OCI-LY1 (cell line): ENCODE data around the gene FAM219B.

Source experiments
- H2AFZ ChIP-seq: fragments of 200-600 bp; sonication (generic), shearing (Covaris generic); 2 replicates; pipeline ENCODE4 v1.6.0; 2014; ENCODE audit warnings: antibody characterized with exemption, mild to moderate bottlenecking, low read length
- H3F3A ChIP-seq: fragments of 200-600 bp; sonication (generic), shearing (Covaris generic); 2 replicates; pipeline ENCODE4 v1.6.0; 2014; ENCODE audit warnings: mild to moderate bottlenecking, antibody characterized with exemption, low read length, moderate library complexity; ENCODE audit not compliant: insufficient read depth
- H3K27ac ChIP-seq: fragments of 200-600 bp; sonication (generic); 2 replicates; pipeline ENCODE4 v1.5.1; 2014; ENCODE audit warnings: low read length, mixed run types, mild to moderate bottlenecking, low read depth; ENCODE audit not compliant: poor library complexity, severe bottlenecking
- H3K27me3 ChIP-seq: fragments of 200-600 bp; sonication (generic); 2 replicates; pipeline ENCODE4 v1.6.0; 2014; ENCODE audit warnings: antibody characterized with exemption, mild to moderate bottlenecking, low read length, moderate library complexity; ENCODE audit not compliant: insufficient read depth
- H3K36me3 ChIP-seq: fragments of 200-600 bp; sonication (generic); 2 replicates; pipeline ENCODE4 v1.6.1; 2014; ENCODE audit warnings: mild to moderate bottlenecking, antibody characterized with exemption, low read length, moderate library complexity, mixed read lengths; ENCODE audit not compliant: insufficient read depth
- H3K4me1 ChIP-seq: fragments of 200-600 bp; sonication (generic); 2 replicates; pipeline ENCODE4 v1.5.1; 2014; ENCODE audit warnings: mild to moderate bottlenecking, low read length, moderate library complexity; ENCODE audit not compliant: insufficient read depth, severe bottlenecking
- H3K4me2 ChIP-seq: fragments of 200-600 bp; sonication (generic), shearing (Covaris generic); 2 replicates; pipeline ENCODE4 v1.6.1; 2014; ENCODE audit warnings: low read length
- H3K4me3 ChIP-seq: fragments of 200-600 bp; sonication (generic); 2 replicates; pipeline ENCODE4 v1.5.1; 2014; ENCODE audit warnings: low read length, low read depth, mild to moderate bottlenecking, mixed read lengths; ENCODE audit not compliant: poor library complexity, severe bottlenecking
- H3K79me2 ChIP-seq: fragments of 200-600 bp; shearing (Covaris generic); 2 replicates; pipeline ENCODE4 v1.6.1; 2016; ENCODE audit warnings: mixed run types, low read length, mixed read lengths; ENCODE audit not compliant: insufficient read depth
- H3K9ac ChIP-seq: fragments of 200-600 bp; sonication (generic), shearing (Covaris generic); 2 replicates; pipeline ENCODE4 v1.6.1; 2014; ENCODE audit warnings: mild to moderate bottlenecking, low read length, mixed read lengths
- H3K9me2 ChIP-seq: fragments of 200-600 bp; sonication (generic), shearing (Covaris generic); 2 replicates; pipeline ENCODE4 v1.6.1; 2014; ENCODE audit warnings: low read depth, mild to moderate bottlenecking, low read length, mixed read lengths
- H3K9me3 ChIP-seq: fragments of 200-600 bp; shearing (Covaris generic); 2 replicates; pipeline ENCODE4 v1.6.1; 2014; ENCODE audit warnings: low read length, mixed read lengths
- H4K20me1 ChIP-seq: fragments of 200-600 bp; sonication (generic), shearing (Covaris generic); 2 replicates; pipeline ENCODE4 v1.6.0; 2016; ENCODE audit warnings: mild to moderate bottlenecking, low read length; ENCODE audit not compliant: insufficient read depth
- EZH2 ChIP-seq: fragments of 200-600 bp; sonication (generic), shearing (Covaris generic); IDR thresholded peaks from 2 replicates; pipeline ENCODE4 v1.8.0; 2017; ENCODE audit warnings: borderline replicate concordance, mixed run types, mild to moderate bottlenecking, antibody characterized with exemption, low read length, moderate library complexity, mixed read lengths
- TF ChIP-seq, protein P1 (sequence below): fragments of 200-600 bp; sonication (generic), shearing (Covaris generic); IDR thresholded peaks from 2 replicates; pipeline ENCODE4 v1.5.1; 2017; ENCODE audit warnings: mild to moderate bottlenecking, antibody characterized with exemption, low read length, moderate library complexity, mixed read lengths

Gene FAM219B

DNA sequence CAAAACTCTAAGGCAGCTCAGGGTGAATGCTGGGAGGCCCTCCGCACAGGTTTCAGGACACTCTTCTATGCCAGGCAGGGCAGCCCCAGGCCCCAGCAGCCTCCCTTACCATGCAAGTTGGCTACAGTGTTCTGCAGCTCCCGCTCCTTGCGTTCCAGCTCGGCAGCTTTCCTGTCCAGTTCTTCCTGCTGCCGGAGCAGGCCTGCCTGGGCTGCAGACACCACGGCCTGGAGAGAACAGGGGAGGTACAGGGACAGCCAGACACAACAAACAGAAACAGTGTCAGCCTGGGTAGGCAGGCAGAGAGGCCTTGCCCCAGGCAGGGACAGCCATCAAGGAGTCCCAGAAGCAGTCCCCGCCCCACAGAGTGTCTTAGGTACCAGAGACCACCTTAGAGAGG, 54.7 kb downstream of the FAM219B start:
- Histone ChIP-seq H3K79me2 (no peaks in the 10 kb centered on the region), H3K27ac (no peak overlapping the region), H3K4me2 (no peak overlapping the region), H3K4me1 (peaks cover 5% of the 10 kb centered on the region), H3K36me3 (peaks cover 58% of the 10 kb centered on the region), H3K4me3 (no peak overlapping the region), H4K20me1 (no peaks in the 10 kb centered on the region), H3F3A (no peaks in the 10 kb centered on the region), H3K9me2 (no peaks in the 10 kb centered on the region), H3K9ac (no peak overlapping the region), H2AFZ (no peak overlapping the region), H3K27me3 (no peaks in the 10 kb centered on the region), H3K9me3 (no peaks in the 10 kb centered on the region)
- no peak for TF ChIP-seq EZH2
- TF ChIP-seq, protein P1, sequence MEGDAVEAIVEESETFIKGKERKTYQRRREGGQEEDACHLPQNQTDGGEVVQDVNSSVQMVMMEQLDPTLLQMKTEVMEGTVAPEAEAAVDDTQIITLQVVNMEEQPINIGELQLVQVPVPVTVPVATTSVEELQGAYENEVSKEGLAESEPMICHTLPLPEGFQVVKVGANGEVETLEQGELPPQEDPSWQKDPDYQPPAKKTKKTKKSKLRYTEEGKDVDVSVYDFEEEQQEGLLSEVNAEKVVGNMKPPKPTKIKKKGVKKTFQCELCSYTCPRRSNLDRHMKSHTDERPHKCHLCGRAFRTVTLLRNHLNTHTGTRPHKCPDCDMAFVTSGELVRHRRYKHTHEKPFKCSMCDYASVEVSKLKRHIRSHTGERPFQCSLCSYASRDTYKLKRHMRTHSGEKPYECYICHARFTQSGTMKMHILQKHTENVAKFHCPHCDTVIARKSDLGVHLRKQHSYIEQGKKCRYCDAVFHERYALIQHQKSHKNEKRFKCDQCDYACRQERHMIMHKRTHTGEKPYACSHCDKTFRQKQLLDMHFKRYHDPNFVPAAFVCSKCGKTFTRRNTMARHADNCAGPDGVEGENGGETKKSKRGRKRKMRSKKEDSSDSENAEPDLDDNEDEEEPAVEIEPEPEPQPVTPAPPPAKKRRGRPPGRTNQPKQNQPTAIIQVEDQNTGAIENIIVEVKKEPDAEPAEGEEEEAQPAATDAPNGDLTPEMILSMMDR, result no peak

DNA sequence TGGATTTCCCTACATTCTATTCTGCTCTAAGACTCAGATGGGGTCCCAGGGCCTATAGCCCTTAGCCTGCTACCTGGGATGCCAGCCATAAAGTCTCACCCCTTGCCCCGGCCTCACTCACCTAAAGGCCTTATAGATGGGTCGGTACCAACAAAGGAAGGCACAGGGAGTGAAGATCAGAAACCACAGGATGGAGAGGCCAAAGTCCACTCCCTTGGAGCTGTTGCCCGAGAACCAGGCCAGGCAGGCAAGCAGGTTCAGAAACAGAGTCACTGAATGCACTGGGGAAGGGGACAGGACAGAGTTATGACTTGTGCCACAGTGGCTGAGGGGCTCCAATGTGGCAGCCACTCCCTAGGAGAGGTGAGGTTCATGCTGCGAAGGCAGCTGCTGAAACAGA, 56.3 kb downstream of the FAM219B start:
- Histone ChIP-seq H3K4me1 (peaks cover 3% of the 10 kb centered on the region), H3K9me3 (no peaks in the 10 kb centered on the region), H3K36me3 (peaks cover 58% of the 10 kb centered on the region), H2AFZ (no peak overlapping the region), H3K4me3 (no peak overlapping the region), H4K20me1 (no peaks in the 10 kb centered on the region), H3K9me2 (no peaks in the 10 kb centered on the region), H3K27ac (no peak overlapping the region), H3K9ac (no peak overlapping the region), H3K4me2 (no peak overlapping the region), H3F3A (no peaks in the 10 kb centered on the region), H3K27me3 (no peaks in the 10 kb centered on the region), H3K79me2 (no peaks in the 10 kb centered on the region)
- TF ChIP-seq EZH2, result no peak
- TF ChIP-seq, protein P1, result no peak
